ENCODE measurements around the gene FN3K. TPM values are rescaled to one million over a fixed set of nuclear protein-coding genes. Genes with fewer than 3 reads are reported as not detected.
A peak's percentile ranks its signal among the peaks of the same experiment; 100 is the strongest.

Gene FN3K
- total and polyA plus RNA-seq, 2 of the 13 experiments (the other 11 are each of a cell fraction or from before 2014, with no cell fraction given) = 3.5 to 12.2 TPM

GRCh38 chr17:82736511-82737185 lies 1.2 kb downstream of the FN3K start (continued):
- no peak for TF ChIP-seq WIZ (CRISPR knock-in tag; IDR thresholded peaks at IDR 0.05)
- TF ChIP-seq NFIC (IDR thresholded peaks at IDR 0.05; ENCODE audit: low read length) = no peak
- TF ChIP-seq ZC3H13 (CRISPR knock-in tag; IDR thresholded peaks at IDR 0.05) = no peak
- TF ChIP-seq RORA (CRISPR knock-in tag; IDR thresholded peaks at IDR 0.05) = no peak
- no peak for TF ChIP-seq ZNF569 (CRISPR knock-in tag; IDR thresholded peaks at IDR 0.05; ENCODE audit: borderline replicate concordance)
- no peak for TF ChIP-seq KDM5A (IDR thresholded peaks at IDR 0.05; ENCODE audit: borderline replicate concordance, low read length)
- TF ChIP-seq FOXO4 (CRISPR knock-in tag; conservative IDR thresholded peaks at IDR 0.05) = no peak
- no peak for TF ChIP-seq PBX3 (CRISPR knock-in tag; IDR thresholded peaks at IDR 0.05; ENCODE audit: borderline replicate concordance)
- no peak for TF ChIP-seq CEBPB (IDR thresholded peaks at IDR 0.05; ENCODE audit: borderline replicate concordance, low read depth, low read length)
- TF ChIP-seq ZNF296 (CRISPR knock-in tag; conservative IDR thresholded peaks at IDR 0.05) = no peak
- no peak for TF ChIP-seq SIN3B (IDR thresholded peaks at IDR 0.05; ENCODE audit: low read length)
- no peak for TF ChIP-seq KDM3A (CRISPR knock-in tag; IDR thresholded peaks at IDR 0.05; ENCODE audit: low read depth)
- TF ChIP-seq ZNF362 (CRISPR knock-in tag; IDR thresholded peaks at IDR 0.05; ENCODE audit: borderline replicate concordance) = 0 out of 2 replicates have a peak, but pooled peaks have one; percentile 6
- no peak for TF ChIP-seq CSRNP2 (CRISPR knock-in tag; conservative IDR thresholded peaks at IDR 0.05; ENCODE audit: low read depth)
- TF ChIP-seq ZNF20 (CRISPR knock-in tag; IDR thresholded peaks at IDR 0.05) = no peak
- TF ChIP-seq NR2F1 (CRISPR knock-in tag; IDR thresholded peaks at IDR 0.05) = no peak
- TF ChIP-seq ZFP36L2 (CRISPR knock-in tag; IDR thresholded peaks at IDR 0.05) = no peak
- no peak for TF ChIP-seq MLX (CRISPR knock-in tag; IDR thresholded peaks at IDR 0.05)
- no peak for TF ChIP-seq PRDM15 (CRISPR knock-in tag; IDR thresholded peaks at IDR 0.05)
- no peak for TF ChIP-seq RXRB (CRISPR knock-in tag; IDR thresholded peaks at IDR 0.05; ENCODE audit: borderline replicate concordance)
